Kidney (tissue), 14 donors: ENCODE results near the gene RTRAF. TPM values are rescaled to one million over a fixed set of nuclear protein-coding genes. Genes with fewer than 3 reads are reported as not detected.

Source experiments
- DNase-seq, 5 donors: peaks; one replicate each; pipeline ENCODE4 v3.0.0-alpha.2; 2013 to 2020
- FAIRE-seq: peaks from 2 replicates; lab custom pipeline; 2012; peaks lifted over from hg19 to GRCh38; lab: Jason Lieb, UNC
- H3K27ac ChIP-seq, 2 donors: one replicate each; pipeline ENCODE4 v1.7.0; 2013; ENCODE audit warnings: low read depth in 2 of 2, low read length in 2 of 2, inconsistent platforms in 1 of 2
- H3K27me3 ChIP-seq: one replicate; pipeline ENCODE4 v1.7.1; 2013; ENCODE audit warnings: low read length, inconsistent platforms; ENCODE audit not compliant: control insufficient read depth, insufficient read depth
- H3K36me3 ChIP-seq, 3 donors: one replicate each; pipeline versions ENCODE4 v1.7.0 to v1.7.1; 2013; ENCODE audit warnings: low read length in 3 of 3, control low read depth in 1 of 3, inconsistent platforms in 1 of 3; ENCODE audit not compliant: insufficient read depth in 3 of 3, control insufficient read depth in 2 of 3
- H3K4me1 ChIP-seq, 3 donors: one replicate each; pipeline versions ENCODE4 v1.7.0 to v1.7.1; 2013; ENCODE audit warnings: low read length in 3 of 3, inconsistent platforms in 1 of 3, low read depth in 1 of 3; ENCODE audit not compliant: control insufficient read depth in 2 of 3, insufficient read depth in 2 of 3
- H3K4me3 ChIP-seq, 3 donors: one replicate each; pipeline versions ENCODE4 v1.7.0 to v1.8.1; 2013; ENCODE audit warnings: low read length in 3 of 3, control low read depth in 1 of 3, inconsistent platforms in 1 of 3
- H3K9ac ChIP-seq, 3 donors: one replicate each; pipeline versions ENCODE4 v1.7.0 to v1.7.1; 2013; ENCODE audit warnings: low read length in 3 of 3, control low read depth in 1 of 3, inconsistent platforms in 1 of 3
- H3K9me3 ChIP-seq, 3 donors: one replicate each; pipeline versions ENCODE4 v1.7.0 to v1.7.1; 2013; ENCODE audit warnings: low read length in 3 of 3, control low read depth in 1 of 3, inconsistent platforms in 1 of 3; ENCODE audit not compliant: control insufficient read depth in 2 of 3, insufficient read depth in 1 of 3
- intact Hi-C: fragments of 100-400 bp; cut with DNase I; formaldehyde crosslinking; loops from one replicate; pipeline ENCODE4 v1.11.1; 2022
- polyA plus RNA-seq: library from polyadenylated mRNA; stranded (reverse); fragments of 350-450 nt; fragmentation: Illumina TruSeq; extraction: RNeasy Lipid Tissue Mini Kit (QIAGEN cat#74804); gene quantifications from one replicate; pipeline ENCODE4 v1.2.3, GENCODE V29; 2014; ENCODE audit warnings: low read depth, low replicate concordance; ENCODE audit not compliant: insufficient read depth
- total RNA-seq: library from RNA; stranded (reverse); fragmentation: NEBNext Ultra II Directional; extraction: Animal tissue kit (Norgen Biotek cat#: 25700); gene quantifications from one replicate; pipeline ENCODE4 v1.2.1, GENCODE V29; 2021
- TF ChIP-seq, protein P1 (sequence below): IDR thresholded peaks from 3 replicates; pipeline ENCODE4 v1.5.1; 2012; ENCODE audit warnings: mild to moderate bottlenecking, moderate library complexity, borderline replicate concordance; ENCODE audit not compliant: insufficient read depth; ENCODE audit errors: extremely low read depth
- donor health status: control.
- donor health status: control.
- donor health status: control.
- donor health status: control.
- donor health status: control.
- donor health status: DM: yes; HTN: yes; CAD: no.
- donor health status: Normal renal cell carcinoma (clear cell type).

Gene RTRAF
- total and polyA plus RNA-seq, 2 donors from 2014 or later: 116 to 250 TPM

DNA sequence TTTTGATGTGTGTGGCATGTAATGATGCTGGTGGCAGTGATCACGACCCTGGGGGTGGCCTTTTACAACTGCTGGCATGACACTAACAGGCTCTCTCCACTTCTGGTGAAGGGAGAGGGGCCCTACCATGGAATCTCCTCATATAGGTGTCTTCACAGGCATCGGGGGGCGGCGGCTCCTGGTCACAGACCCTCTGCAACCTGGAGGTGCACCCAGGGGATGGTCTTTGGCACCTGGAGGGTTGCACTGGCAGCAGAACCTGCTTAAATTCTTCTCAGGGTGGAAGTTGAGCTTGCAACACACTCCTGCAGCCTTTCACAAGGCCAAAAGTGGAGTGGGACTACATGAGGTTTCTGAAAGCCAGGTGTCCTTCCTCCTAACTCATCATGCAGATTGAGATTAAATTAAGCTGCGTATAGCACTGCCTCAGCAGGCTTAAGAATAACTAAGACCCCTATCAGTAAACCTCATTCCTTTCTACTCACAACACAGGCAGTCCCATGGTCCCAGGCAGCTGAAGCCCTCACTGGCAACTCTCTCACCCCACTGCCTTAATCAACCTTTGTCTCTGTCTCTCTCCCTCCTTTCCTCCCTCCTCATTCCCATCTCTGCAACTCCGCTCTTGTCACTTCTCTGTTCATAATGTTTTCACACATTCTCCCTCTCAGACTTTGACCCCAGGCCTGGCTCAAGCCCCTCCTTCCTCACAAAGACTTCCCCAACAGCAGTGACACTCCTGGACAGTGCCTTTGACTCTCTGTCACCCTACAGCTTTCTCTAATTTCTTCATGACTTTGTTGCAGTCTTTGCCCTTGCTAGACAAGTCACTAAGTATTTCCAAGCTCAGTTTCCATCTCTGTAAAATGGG is 60.6 kb downstream of the RTRAF start:
- peaks cover 12 to 23% (median 13%) of the 10 kb centered on the region in 3 donors for H3K4me1 ChIP-seq
- H3K4me3 ChIP-seq: no peak overlapping the region
- intact Hi-C loops: no loop called here
- FAIRE-seq (no peak), DNase-seq (peak in 1 of 5 donors; percentile 34)
- TF ChIP-seq, protein P1, sequence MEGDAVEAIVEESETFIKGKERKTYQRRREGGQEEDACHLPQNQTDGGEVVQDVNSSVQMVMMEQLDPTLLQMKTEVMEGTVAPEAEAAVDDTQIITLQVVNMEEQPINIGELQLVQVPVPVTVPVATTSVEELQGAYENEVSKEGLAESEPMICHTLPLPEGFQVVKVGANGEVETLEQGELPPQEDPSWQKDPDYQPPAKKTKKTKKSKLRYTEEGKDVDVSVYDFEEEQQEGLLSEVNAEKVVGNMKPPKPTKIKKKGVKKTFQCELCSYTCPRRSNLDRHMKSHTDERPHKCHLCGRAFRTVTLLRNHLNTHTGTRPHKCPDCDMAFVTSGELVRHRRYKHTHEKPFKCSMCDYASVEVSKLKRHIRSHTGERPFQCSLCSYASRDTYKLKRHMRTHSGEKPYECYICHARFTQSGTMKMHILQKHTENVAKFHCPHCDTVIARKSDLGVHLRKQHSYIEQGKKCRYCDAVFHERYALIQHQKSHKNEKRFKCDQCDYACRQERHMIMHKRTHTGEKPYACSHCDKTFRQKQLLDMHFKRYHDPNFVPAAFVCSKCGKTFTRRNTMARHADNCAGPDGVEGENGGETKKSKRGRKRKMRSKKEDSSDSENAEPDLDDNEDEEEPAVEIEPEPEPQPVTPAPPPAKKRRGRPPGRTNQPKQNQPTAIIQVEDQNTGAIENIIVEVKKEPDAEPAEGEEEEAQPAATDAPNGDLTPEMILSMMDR: no peak
- H3K36me3 ChIP-seq: no peaks in the 10 kb centered on the region
- no peak overlapping the region for H3K27ac ChIP-seq
- no peak overlapping the region for H3K9ac ChIP-seq
- no peaks in the 10 kb centered on the region for H3K27me3 ChIP-seq
- H3K9me3 ChIP-seq: no peaks in the 10 kb centered on the region

DNA sequence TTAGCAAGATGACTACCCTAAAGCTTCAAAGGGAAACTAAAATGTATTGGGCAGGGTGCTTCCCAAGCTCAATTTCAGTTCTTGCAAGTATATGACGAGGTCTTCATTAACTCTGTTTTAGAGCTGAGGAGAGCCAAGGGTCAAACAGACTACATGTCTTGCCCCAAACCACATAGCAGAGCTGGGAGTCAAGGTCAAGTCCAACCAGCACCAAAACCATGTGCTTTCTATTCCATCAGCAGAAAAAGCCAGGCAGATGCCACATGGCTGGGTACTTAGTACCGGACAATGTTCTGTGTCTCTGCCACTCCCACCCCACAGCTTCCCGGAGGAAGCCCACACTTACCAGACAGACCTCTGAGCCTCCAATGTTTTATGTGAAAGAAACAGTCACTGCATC is 61.9 kb downstream of the RTRAF start:
- H3K9me3 ChIP-seq: no peaks in the 10 kb centered on the region
- H3K4me1 ChIP-seq: peaks cover 12 to 23% (median 13%) of the 10 kb centered on the region in 3 donors
- no peak overlapping the region for H3K9ac ChIP-seq
- H3K4me3 ChIP-seq: no peak overlapping the region
- DNase-seq (no peak), FAIRE-seq (no peak)
- H3K36me3 ChIP-seq: no peaks in the 10 kb centered on the region
- no peaks in the 10 kb centered on the region for H3K27me3 ChIP-seq
- TF ChIP-seq, protein P1: no peak
- intact Hi-C loops: no loop called here
- H3K27ac ChIP-seq: no peak overlapping the region

DNA sequence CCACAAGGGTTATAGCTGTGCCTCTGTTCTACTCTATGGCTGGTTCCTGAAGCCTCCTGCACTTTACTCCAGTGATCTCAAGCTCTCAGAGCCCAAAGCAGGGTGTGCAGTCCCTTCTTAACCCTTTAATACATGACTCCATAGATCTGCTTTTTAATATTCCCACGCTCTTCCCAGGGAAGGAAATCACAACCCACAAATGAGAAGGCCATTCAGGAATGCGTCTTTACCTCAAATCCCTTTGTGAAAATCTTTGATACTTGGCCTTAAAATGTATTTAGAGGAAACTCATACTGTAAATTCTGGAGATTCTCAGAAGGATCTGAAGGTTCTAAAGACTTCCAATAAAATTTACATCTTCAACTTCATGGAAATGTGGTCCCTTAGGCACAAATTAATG is 62.5 kb downstream of the RTRAF start:
- DNase-seq: no peak
- H3K4me3 ChIP-seq: no peak overlapping the region
- no peak for FAIRE-seq
- no peaks in the 10 kb centered on the region for H3K36me3 ChIP-seq
- no peaks in the 10 kb centered on the region for H3K27me3 ChIP-seq
- no peak overlapping the region for H3K9ac ChIP-seq
- peaks cover 12 to 23% (median 13%) of the 10 kb centered on the region in 3 donors for H3K4me1 ChIP-seq
- TF ChIP-seq, protein P1: no peak
- no peaks in the 10 kb centered on the region for H3K9me3 ChIP-seq
- intact Hi-C loops: no loop called here
- H3K27ac ChIP-seq: no peak overlapping the region
